NT2/D1 (cell line): ENCODE measurements around the gene SLC6A17.

Experiments used
- DNase-seq: peaks from one replicate; pipeline ENCODE4 v3.0.0-alpha.2; 2011; ENCODE audit warnings: low read depth, low spot score
- H3K27me3 ChIP-seq: 2 replicates; pipeline ENCODE4 v1.6.0; 2011; ENCODE audit warnings: mild to moderate bottlenecking; ENCODE audit not compliant: insufficient read length, insufficient read depth
- H3K36me3 ChIP-seq: 2 replicates; pipeline ENCODE4 v1.6.1; 2011; ENCODE audit warnings: mild to moderate bottlenecking, low read length, mixed read lengths; ENCODE audit not compliant: insufficient read depth, insufficient read length
- H3K4me1 ChIP-seq: 2 replicates; pipeline ENCODE4 v1.5.1; 2011; ENCODE audit not compliant: insufficient read depth, insufficient read length
- H3K4me3 ChIP-seq: 2 replicates; pipeline ENCODE4 v1.5.1; 2011; ENCODE audit warnings: low read depth; ENCODE audit not compliant: insufficient read length
- H3K9ac ChIP-seq: 2 replicates; pipeline ENCODE4 v1.6.0; 2011; ENCODE audit warnings: low read depth; ENCODE audit not compliant: insufficient read length
- H3K9me3 ChIP-seq: 2 replicates; pipeline ENCODE4 v1.5.1; 2011; ENCODE audit warnings: mild to moderate bottlenecking, low read length; ENCODE audit not compliant: insufficient read depth
- SUZ12 ChIP-seq: IDR thresholded peaks from 2 replicates; pipeline ENCODE4 v1.6.1; 2011; ENCODE audit not compliant: insufficient read length, insufficient read depth; ENCODE audit errors: extremely low read depth
- YY1 ChIP-seq: IDR thresholded peaks from 2 replicates; pipeline ENCODE4 v1.6.1; 2011; ENCODE audit not compliant: insufficient read length, insufficient read depth
- ZNF274 ChIP-seq: IDR thresholded peaks from 2 replicates; pipeline ENCODE4 v1.6.1; 2011; ENCODE audit warnings: mild to moderate bottlenecking, low read depth, low read length

SLC6A17 gene

GRCh38 chr1:110136911-110137310 is 13.4 kb upstream of the SLC6A17 start:
- no peaks in the 10 kb centered on the region for H3K36me3 ChIP-seq
- H3K4me1 ChIP-seq, result peaks cover 10% of the 10 kb centered on the region
- DNase-seq, result peak; percentile 76
- TF ChIP-seq YY1 (no peak), ZNF274 (no peak), SUZ12 (no peak)
- no peaks in the 10 kb centered on the region for H3K9me3 ChIP-seq
- H3K4me3 ChIP-seq, result no peak overlapping the region
- H3K9ac ChIP-seq, result no peak overlapping the region
- peaks cover 3% of the 10 kb centered on the region for H3K27me3 ChIP-seq

- H3K4me3 ChIP-seq, result no peak overlapping the region
- peaks cover 11% of the 10 kb centered on the region for H3K27me3 ChIP-seq
- TF ChIP-seq ZNF274 (no peak), YY1 (no peak), SUZ12 (no peak)
Observed at GRCh38 chr1:110138956-110139355, 11.3 kb upstream of the SLC6A17 start.

DNA sequence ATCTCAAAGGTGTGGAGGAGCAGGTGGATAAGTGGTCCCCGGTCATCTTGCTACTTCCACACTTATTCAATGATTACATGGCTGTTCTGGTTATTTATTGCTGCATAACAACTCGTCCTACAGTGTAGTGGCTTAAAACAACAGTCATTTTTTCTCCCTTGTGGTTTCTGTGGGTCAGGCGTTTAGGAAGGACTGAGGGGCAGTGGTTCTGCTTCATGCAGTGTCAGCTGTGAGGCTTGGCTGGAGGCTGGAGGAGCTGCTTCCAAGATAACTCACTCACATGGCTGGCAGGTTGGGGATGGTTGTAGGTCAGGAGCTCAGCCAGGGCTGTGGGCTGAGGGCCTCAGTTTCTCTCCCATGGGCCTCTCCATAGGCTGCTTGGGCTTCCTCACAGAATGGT is 5.9 kb upstream of the SLC6A17 start:
- no peak for TF ChIP-seq ZNF274
- TF ChIP-seq SUZ12, result no peak
- no peak for TF ChIP-seq YY1
- no peaks in the 10 kb centered on the region for H3K36me3 ChIP-seq
- H3K27me3 ChIP-seq, result peaks cover 56% of the 10 kb centered on the region

More at GRCh38 chr1:110138956-110139355, 11.3 kb upstream of the SLC6A17 start:
- Histone ChIP-seq H3K9me3 (no peaks in the 10 kb centered on the region), H3K4me1 (peaks cover 10% of the 10 kb centered on the region), H3K9ac (no peak overlapping the region), H3K36me3 (no peaks in the 10 kb centered on the region)
- DNase-seq, result no peak

GRCh38 chr1:110148961-110149360 is 1.3 kb upstream of the SLC6A17 start:
- no peaks in the 10 kb centered on the region for H3K9me3 ChIP-seq
- no peak overlapping the region for H3K9ac ChIP-seq
- TF ChIP-seq SUZ12 (no peak), ZNF274 (no peak), YY1 (no peak)
- no peaks in the 10 kb centered on the region for H3K36me3 ChIP-seq
- no peak for DNase-seq
- H3K4me3 ChIP-seq, result no peak overlapping the region
- H3K4me1 ChIP-seq, result peaks cover 5% of the 10 kb centered on the region
- H3K27me3 ChIP-seq, result peaks cover 91% of the 10 kb centered on the region

More for the DNA sequence above, 5.9 kb upstream of the SLC6A17 start:
- H3K9ac ChIP-seq, result no peak overlapping the region
- H3K4me1 ChIP-seq, result no peaks in the 10 kb centered on the region
- DNase-seq, result no peak
- H3K9me3 ChIP-seq, result no peaks in the 10 kb centered on the region
- no peak overlapping the region for H3K4me3 ChIP-seq

GRCh38 chr1:110151175-110151669 is 928 bp downstream of the SLC6A17 start:
- H3K4me3 ChIP-seq, result peak overlapping the region; percentile 59
- H3K36me3 ChIP-seq, result no peaks in the 10 kb centered on the region
- H3K27me3 ChIP-seq, result peaks cover 90% of the 10 kb centered on the region
- TF ChIP-seq YY1, result no peak
- no peak for TF ChIP-seq ZNF274
- no peak for TF ChIP-seq SUZ12
- peaks cover 5% of the 10 kb centered on the region for H3K4me1 ChIP-seq
- H3K9me3 ChIP-seq, result no peaks in the 10 kb centered on the region
- no peak for DNase-seq
- H3K9ac ChIP-seq, result peak overlapping the region; percentile 70

- Histone ChIP-seq H3K27me3 (peaks cover 80% of the 10 kb centered on the region), H3K9me3 (no peaks in the 10 kb centered on the region)
Observed at GRCh38 chr1:110152133-110152785, 2.0 kb downstream of the SLC6A17 start.

GRCh38 chr1:110153407-110153950 is 3.2 kb downstream of the SLC6A17 start:
- DNase-seq, result no peak
- Histone ChIP-seq H3K27me3 (peaks cover 67% of the 10 kb centered on the region), H3K4me1 (peaks cover 5% of the 10 kb centered on the region), H3K9ac (no peak overlapping the region), H3K4me3 (no peak overlapping the region), H3K36me3 (no peaks in the 10 kb centered on the region), H3K9me3 (no peaks in the 10 kb centered on the region)
- TF ChIP-seq SUZ12, result no peak
- no peak for TF ChIP-seq ZNF274
- no peak for TF ChIP-seq YY1

More at GRCh38 chr1:110152133-110152785, 2.0 kb downstream of the SLC6A17 start:
- H3K4me3 ChIP-seq, result no peak overlapping the region
- H3K9ac ChIP-seq, result no peak overlapping the region
- TF ChIP-seq ZNF274 (no peak), YY1 (no peak), SUZ12 (no peak)
- peaks cover 5% of the 10 kb centered on the region for H3K4me1 ChIP-seq
- no peaks in the 10 kb centered on the region for H3K36me3 ChIP-seq
- DNase-seq, result no peak
